Medulla oblongata (tissue), 1 donor: ENCODE data around the gene PHC3.

Experiments used
- DNase-seq: peaks from one replicate; pipeline ENCODE4 v3.0.0-alpha.2; 2015; ENCODE audit errors: extremely low spot score

The PHC3 gene

DNA sequence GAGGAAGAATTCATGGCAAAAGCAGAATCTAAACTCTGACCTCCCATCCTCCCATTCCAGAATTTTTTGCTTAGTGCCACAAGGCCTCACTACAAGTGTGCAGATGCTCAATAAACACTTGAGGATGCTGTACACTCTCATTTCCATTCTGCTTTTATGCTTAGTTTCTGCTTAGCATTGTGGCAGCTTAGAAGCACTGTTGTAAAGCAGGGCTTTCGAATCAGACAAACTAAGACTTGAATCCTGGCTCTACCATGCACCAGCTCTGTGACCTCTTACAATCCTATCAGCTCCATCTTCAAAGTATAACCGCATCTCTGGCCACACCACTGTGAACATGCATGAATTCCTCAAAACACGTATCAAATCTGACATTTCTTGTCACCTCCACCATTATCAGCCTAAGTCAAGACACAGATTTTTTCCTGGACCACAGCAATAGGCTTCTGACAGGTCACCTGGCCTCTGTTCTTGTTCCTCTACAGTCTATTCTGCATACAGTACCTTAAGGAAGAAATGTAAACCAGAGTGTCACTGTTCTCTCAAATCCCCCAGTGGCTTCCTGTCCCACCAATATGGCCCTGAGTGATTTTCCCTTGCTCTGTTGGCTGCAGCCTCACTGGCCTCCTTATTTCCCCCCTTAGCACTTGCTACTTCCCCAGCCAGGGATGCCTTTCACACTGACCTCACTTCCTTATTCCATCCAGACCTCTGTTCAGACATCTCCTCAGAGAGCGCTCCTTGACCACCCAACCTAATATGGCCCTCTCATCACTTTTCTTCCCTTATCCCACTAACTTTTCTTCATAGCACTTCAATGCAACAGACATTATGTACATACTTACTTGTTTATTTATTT is 8.1 kb upstream of the PHC3 start:
- no peak for DNase-seq

DNA sequence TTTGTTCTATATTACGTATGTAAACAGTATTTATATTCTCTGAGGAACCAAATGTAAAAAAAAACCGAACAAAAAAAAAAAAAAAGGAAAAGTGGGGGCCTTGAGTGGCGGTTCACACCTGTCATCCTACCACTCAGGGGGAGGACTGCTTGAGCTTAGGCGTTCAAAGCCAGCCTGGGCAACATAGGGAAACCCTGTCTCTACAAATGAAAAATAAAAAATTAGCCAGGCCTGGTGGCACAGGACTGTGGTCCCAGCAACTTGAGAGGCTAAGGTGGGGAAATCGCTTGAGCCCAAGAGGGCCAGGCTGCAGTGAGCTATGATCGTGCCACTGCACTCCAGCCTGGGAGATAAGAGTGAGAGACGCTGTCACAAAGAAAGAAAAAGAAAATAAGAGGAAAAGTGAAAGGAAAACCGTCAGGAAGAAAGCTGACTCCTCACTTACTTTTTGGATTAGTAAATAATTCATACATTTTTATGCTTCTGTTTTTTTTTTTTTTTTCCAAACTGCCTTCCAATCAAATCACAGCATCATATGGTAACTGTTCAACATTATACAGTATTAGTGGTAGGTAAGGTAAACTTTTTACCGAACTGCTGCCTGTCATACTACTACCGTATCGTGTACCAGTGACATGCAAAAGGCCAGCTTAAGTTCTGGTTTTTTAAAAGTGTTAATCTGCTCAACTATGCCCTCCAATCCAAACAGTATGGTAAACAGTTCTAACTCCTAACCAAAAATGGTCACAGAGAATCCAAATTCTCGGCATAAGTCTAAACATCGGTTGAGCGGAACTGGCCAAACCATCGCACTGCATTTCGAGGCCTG is 1.2 kb downstream of the PHC3 start:
- DNase-seq, result peak; percentile 41

DNA sequence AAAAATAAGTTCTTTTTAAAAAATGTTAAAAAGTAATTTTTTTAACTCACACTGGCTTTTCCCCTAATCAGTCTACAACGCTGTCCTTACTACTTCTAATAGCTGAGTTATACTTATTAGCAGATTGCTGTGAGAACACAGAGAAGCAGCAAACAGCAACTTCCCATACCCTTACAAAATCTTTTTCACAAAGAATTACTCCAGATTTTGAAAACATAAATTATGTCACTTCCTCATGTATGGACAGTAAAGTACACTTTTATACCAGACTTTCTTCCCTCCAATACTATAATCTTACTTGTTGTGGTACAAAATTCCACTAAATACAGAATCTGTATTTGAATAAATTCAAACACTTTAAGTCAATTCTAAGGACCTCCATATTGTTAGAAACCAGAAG is 2.1 kb downstream of the PHC3 start:
- no peak for DNase-seq

DNA sequence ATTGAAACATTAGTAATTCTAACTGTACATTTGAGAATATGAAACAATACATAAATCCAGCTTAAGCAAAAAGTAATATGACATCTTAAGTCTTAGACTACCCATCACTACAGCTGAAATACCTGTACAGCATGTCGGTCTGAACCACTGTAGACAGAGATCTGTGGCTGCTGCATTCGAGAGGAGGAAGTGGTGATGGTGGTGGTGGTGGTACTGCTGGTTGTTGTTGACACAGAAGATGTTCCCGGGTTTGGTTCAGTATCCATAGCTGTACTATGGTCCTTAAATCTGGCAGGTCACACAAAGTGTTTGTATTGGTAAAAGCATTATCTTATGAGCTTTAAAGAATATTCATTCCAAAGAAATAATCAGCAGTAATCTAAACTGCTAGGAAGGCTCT is 2.9 kb downstream of the PHC3 start:
- DNase-seq, result no peak

DNA sequence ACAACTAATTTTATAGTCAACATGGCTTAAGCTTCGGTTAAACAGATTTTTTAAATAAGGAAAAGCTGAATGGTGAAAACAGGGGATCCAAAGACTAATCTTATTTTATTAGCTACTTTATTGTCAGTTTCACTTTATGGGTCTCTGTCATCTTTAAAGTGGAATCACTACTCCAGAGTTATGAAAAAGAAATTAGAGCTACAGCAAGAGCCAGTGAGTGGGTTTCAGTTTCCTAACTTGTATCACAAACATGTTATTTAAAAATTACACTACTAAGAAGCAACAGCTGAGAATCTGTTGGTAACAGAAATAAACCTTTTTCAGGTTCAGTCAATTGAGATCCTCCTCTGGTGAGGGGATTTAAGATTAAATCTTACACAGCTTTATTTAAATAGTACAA is 10.0 kb downstream of the PHC3 start:
- no peak for DNase-seq

GRCh38 chr3:170164717-170165116 is 16.8 kb downstream of the PHC3 start:
- DNase-seq, result no peak

DNA sequence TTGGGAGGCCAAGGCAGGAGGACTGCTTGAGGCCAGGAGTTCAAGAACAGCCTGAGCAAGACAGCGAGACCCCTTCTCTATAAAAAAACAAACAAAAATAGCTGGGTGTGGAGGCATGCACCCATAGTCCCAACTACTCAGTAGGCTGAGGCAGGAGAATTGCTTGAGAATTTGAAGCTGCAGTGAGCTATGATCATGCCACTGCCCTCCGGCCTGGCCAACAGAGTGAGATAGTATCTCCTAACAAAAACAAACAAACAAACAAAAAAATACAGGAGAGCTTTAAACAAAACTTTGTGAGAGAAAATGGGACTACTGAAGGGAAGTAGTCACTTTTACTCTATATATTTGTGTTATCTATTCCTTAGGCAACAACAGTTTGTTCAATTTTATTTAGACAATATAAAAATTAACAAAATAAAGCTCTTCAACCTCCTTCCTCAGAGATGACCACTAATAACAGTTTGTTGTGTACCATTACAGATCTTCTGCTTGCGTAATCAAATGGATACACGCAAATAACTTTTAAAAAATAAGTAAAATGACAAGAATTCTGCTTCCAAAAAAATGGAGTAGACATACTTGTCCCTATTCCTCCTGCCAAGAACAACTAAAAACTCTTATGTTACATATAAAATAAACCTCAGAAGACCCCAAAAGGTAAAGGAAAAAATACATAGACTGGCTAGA is 17.4 kb downstream of the PHC3 start:
- no peak for DNase-seq

DNA sequence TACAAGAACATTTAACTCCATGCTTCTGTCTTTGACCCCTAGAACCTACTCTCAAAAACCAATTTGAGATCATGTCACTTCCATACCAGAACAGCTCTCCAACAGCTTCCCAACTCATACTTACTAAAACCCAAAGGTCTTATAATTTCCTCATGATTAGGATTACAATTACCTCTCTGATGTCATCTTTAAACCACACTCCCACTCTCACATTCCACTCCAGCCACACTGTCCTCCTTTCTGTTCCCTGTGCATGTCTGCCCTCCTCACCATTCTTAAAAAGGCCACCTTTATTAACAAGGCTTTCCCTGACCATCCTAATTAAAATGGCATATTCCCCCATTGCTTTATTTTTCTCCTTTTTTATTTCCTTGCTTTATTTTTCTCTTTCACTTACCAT is 18.9 kb downstream of the PHC3 start:
- no peak for DNase-seq

GRCh38 chr3:170162052-170162451 is 19.5 kb downstream of the PHC3 start:
- no peak for DNase-seq

- DNase-seq, result no peak
Observed at GRCh38 chr3:170159933-170160332, 21.6 kb downstream of the PHC3 start.

DNA sequence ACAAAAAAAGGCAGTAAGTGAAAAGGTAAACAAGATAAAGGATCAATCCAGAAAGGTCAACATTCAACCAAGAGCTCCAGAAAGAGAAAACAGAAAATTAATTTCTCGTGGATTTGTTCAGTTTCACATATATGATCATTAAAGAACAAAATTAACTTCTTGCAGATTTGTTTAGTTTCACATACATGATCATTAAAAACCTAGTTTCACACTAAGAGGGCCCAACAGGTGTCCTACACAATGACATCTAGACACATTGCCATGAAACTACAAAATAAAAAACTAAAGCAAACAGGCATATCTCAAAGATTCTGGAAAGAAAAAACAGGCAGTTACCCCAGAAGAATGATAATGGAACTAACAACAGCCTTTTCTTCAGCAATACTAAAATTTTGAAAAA is 22.1 kb downstream of the PHC3 start:
- no peak for DNase-seq

- DNase-seq, result no peak
Observed at GRCh38 chr3:170155604-170156003, 25.9 kb downstream of the PHC3 start.

DNA sequence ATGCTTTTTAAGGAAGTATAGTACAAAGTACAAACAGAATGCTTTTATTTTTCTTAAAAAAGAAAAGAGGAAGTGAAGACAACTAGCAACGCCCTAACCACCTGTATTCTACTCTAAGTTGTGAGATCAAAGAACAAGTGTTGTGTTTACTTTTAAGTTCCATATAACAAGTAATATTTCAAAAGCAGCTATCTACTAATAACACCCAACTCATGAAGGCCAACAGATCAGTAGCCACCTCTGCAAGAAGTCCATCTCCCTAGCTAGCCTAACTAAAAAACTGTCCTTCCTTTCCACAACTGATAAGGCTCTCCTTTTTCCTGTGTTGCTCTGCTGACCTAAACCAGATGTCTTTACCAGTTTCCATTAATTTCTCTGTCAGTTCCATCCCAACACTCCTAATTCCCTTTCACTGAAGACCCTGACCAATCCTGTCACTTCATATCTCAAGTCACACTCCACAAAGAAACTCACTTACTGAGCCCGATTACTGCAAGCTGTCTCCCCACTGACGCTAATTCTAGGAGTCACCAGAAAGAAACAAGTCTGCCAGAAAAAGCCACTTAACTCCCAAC is 26.9 kb downstream of the PHC3 start:
- no peak for DNase-seq

GRCh38 chr3:170154084-170154483 is 27.4 kb downstream of the PHC3 start:
- DNase-seq, result no peak

DNA sequence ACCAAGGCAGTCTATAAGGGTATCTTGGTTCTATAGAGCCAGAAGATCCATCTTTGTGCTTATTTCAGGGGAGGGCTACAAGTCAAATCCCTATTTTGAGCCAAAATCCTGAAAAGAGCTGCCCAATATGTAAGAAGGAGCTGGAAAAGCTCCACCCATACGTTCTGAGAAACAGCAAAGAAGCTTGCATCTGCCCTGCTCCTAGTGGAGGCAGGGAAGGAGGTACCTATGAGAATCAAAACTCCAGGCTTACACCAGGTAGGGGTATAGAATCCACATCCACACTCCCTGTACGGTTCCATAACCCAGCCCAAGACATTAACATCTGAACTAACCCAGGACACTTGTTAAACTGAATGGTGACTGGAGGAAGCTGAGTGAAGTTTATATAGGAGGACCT is 30.0 kb downstream of the PHC3 start:
- DNase-seq, result no peak

- DNase-seq, result no peak
Observed at GRCh38 chr3:170149016-170149415, 32.5 kb downstream of the PHC3 start.

DNA sequence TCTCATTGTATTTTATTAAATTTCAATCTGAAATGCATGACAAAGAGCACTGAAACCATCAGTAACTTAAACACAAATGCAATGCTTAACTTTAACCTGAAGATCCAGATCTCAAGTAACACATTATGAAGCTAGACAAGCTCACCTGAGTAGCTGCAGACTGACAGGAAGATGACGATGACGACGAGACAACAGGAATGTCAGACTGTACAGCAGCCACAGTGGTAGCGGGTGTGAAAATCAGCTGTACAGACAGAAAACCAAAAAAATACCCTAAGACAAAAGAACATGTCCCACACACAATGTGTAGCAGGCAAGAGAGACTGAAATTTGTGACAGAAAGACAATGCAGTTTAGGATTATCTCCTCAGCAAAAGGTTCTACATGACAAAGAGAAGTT is 36.3 kb downstream of the PHC3 start:
- no peak for DNase-seq

GRCh38 chr3:170144437-170144843 is 37.1 kb downstream of the PHC3 start:
- no peak for DNase-seq

GRCh38 chr3:170142373-170142772 is 39.2 kb downstream of the PHC3 start:
- no peak for DNase-seq

DNA sequence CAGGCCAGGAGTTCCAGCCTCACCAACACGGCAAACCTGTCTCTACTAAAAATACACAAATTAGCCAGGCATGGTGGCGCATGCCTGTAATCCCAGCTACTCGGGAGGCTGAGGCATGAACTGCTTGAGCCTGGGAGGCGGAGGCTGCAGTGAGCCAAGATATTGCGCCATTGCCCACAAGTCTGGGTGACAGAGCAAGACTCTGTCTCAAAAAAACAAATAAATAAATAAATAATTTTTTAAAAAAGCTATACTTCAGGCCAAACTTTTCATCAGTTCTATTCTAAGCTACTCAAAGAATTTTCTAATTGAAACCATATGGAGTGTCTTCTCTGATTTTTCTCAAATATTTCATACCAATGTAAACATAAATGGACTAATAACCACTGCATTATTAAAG is 43.5 kb downstream of the PHC3 start:
- DNase-seq, result no peak

- no peak for DNase-seq
Observed at GRCh38 chr3:170132335-170132734, 49.2 kb downstream of the PHC3 start.

DNA sequence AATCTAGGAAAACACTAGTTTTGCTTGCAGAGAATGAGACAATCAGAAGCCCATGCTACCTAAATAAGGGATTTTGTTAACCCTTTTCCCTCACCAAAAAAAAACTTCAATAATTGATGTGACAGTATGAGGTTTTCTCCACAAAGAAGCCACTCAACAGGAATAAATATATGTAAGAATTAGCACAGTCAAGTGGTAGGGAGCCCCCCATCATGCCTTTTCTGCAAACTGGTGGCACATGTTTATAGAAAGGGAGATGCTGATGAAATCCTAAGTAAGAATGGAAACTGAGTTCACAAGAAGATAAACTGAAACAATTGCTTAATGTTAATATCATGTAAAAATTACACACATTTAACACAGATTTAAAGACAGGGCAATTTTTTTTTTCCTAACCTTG is 51.0 kb downstream of the PHC3 start:
- DNase-seq, result no peak
